Sigmoid colon (tissue), 7 donors: Measurements from ENCODE around the gene TMPRSS6. TPM values are rescaled to one million over a fixed set of nuclear protein-coding genes. Genes with fewer than 3 reads are reported as not detected.

Experiments used
- DNase-seq: peaks from one replicate; pipeline ENCODE4 v3.0.0-alpha.2; 2019
- H3K27ac ChIP-seq, 4 donors: fragments of 200-600 bp; sonication (generic); one replicate each; pipeline ENCODE4 v1.5.1; 2016 to 2019; ENCODE audit warnings: mild to moderate bottlenecking in 1 of 4
- H3K27me3 ChIP-seq, 3 donors: fragments of 200-600 bp; sonication (generic); one replicate each; pipeline ENCODE4 v1.5.1; 2019; ENCODE audit warnings: mild to moderate bottlenecking in 1 of 3
- H3K36me3 ChIP-seq, 4 donors: fragments of 200-600 bp; sonication (generic); one replicate each; pipeline ENCODE4 v1.5.1; 2016 to 2019
- H3K4me1 ChIP-seq, 4 donors: fragments of 200-600 bp; sonication (generic); one replicate each; pipeline ENCODE4 v1.5.1; 2017 to 2019
- H3K4me3 ChIP-seq, 4 donors: fragments of 200-600 bp; sonication (generic); one replicate each; pipeline ENCODE4 v1.5.1; 2017 to 2019; ENCODE audit warnings: mild to moderate bottlenecking in 2 of 4, moderate library complexity in 1 of 4
- H3K9me3 ChIP-seq, 4 donors: fragments of 200-600 bp in 3 of 4; sonication (generic) in 3 of 4; one replicate each; pipeline versions ENCODE4 v1.5.1 to v1.6.1; 2013 to 2019
- CTCF ChIP-seq, 4 experiments: fragments of 450-650 bp in 3 of 4; fragments of 200-600 bp in 1 of 4; IDR thresholded peaks; one replicate each; pipeline ENCODE4 v1.5.1; 2016 to 2019; ENCODE audit warnings: antibody characterized with exemption in 4 of 4, mild to moderate bottlenecking in 3 of 4, moderate library complexity in 2 of 4
- EP300 ChIP-seq, 4 donors: sonication (generic); formaldehyde crosslinking; IDR thresholded peaks; one replicate each; pipeline ENCODE4 v1.6.1; 2017; ENCODE audit warnings: antibody characterized with exemption in 4 of 4
- POLR2A ChIP-seq, 2 donors: fragments of 450-650 bp; IDR thresholded peaks; one replicate each; pipeline ENCODE4 v1.6.1; 2016; ENCODE audit warnings: antibody characterized with exemption in 2 of 2, mild to moderate bottlenecking in 2 of 2, moderate library complexity in 2 of 2
- POLR2AphosphoS5 ChIP-seq, 4 donors: sonication (generic); formaldehyde crosslinking; IDR thresholded peaks; one replicate each; pipeline ENCODE4 v1.6.1; 2017; ENCODE audit warnings: antibody characterized with exemption in 4 of 4
- WGBS, 2 donors: extraction: QIAGEN DNeasy Blood & Tissue Kit; methylation state at CpG; one replicate each; pipeline ENCODE4 v1.1.7; 2013; 5-methylcytosine and 5-hydroxymethylcytosine counted together
- intact Hi-C: fragments of 100-400 bp; cut with DNase I; formaldehyde crosslinking; loops from one replicate; pipeline ENCODE4 v1.15.1; 2023
- polyA plus RNA-seq, 3 donors: library from polyadenylated mRNA; stranded (reverse); fragments of 200-250 nt; gene quantifications; one replicate each; pipeline ENCODE4 v1.2.3, GENCODE V29; 2013
- total RNA-seq, 4 donors: library from RNA; depleted of rRNA; stranded (reverse); fragments of >200 nt; gene quantifications; one replicate each; pipeline ENCODE4 v1.1.0, GENCODE V29; 2016
- donor health status: healthy with polysubstance abuse.
- donor health status: Bipolar disorder and iron deficiency.
- donor health status: healthy.

The TMPRSS6 gene
- total and polyA plus RNA-seq, 7 donors = 0.79 to 1.8 TPM; not detected in 5

- Histone ChIP-seq H3K4me3 (no peak overlapping the region), H3K36me3 (peaks cover 0 to 49% (median 15%) of the 10 kb centered on the region in 4 donors), H3K27me3 (no peaks in the 10 kb centered on the region), H3K27ac (no peak overlapping the region), H3K9me3 (no peaks in the 10 kb centered on the region), H3K4me1 (peaks cover 0 to 26% (median 18%) of the 10 kb centered on the region in 4 donors)
- WGBS, 2 donors = 46 to 76% methylated on average over 16 of the region's 16 CpGs
- TF ChIP-seq POLR2A (IDR thresholded peaks at IDR 0.05) (no peak), POLR2AphosphoS5 (IDR thresholded peaks at IDR 0.05) (no peak), EP300 (IDR thresholded peaks at IDR 0.05) (no peak), CTCF (IDR thresholded peaks at IDR 0.05) (no peak)
- DNase-seq = no peak
- intact Hi-C loops = loop anchor here (10.0 kb wide), 1 partner anchor 199 kb away; no protein-coding TSS in a partner anchor
Measured at GRCh38 chr22:37053310-37054055, 56.0 kb downstream of the TMPRSS6 start.

GRCh38 chr22:37052386-37053309, 56.9 kb downstream of the TMPRSS6 start:
- no peak for DNase-seq
- H3K27me3 ChIP-seq = no peaks in the 10 kb centered on the region
- H3K36me3 ChIP-seq = peaks cover 0 to 41% (median 12%) of the 10 kb centered on the region in 4 donors
- TF ChIP-seq POLR2AphosphoS5 (IDR thresholded peaks at IDR 0.05) = no peak
- TF ChIP-seq CTCF (IDR thresholded peaks at IDR 0.05) = no peak
- no peak for TF ChIP-seq POLR2A (IDR thresholded peaks at IDR 0.05)
- no peak for TF ChIP-seq EP300 (IDR thresholded peaks at IDR 0.05)
- peaks cover 0 to 26% (median 18%) of the 10 kb centered on the region in 4 donors for H3K4me1 ChIP-seq
- 89 to 91% methylated on average over 25 of the region's 25 CpGs for WGBS, 2 donors
- peak overlapping the region; percentile 57 to 87 (median 82) for H3K4me3 ChIP-seq
- no peaks in the 10 kb centered on the region for H3K9me3 ChIP-seq
- H3K27ac ChIP-seq = peak overlapping the region in 1 of 4 donors; percentile 47
- intact Hi-C loops = loop anchor here (10.0 kb wide), 1 partner anchor 198 kb away; no protein-coding TSS in a partner anchor

DNA sequence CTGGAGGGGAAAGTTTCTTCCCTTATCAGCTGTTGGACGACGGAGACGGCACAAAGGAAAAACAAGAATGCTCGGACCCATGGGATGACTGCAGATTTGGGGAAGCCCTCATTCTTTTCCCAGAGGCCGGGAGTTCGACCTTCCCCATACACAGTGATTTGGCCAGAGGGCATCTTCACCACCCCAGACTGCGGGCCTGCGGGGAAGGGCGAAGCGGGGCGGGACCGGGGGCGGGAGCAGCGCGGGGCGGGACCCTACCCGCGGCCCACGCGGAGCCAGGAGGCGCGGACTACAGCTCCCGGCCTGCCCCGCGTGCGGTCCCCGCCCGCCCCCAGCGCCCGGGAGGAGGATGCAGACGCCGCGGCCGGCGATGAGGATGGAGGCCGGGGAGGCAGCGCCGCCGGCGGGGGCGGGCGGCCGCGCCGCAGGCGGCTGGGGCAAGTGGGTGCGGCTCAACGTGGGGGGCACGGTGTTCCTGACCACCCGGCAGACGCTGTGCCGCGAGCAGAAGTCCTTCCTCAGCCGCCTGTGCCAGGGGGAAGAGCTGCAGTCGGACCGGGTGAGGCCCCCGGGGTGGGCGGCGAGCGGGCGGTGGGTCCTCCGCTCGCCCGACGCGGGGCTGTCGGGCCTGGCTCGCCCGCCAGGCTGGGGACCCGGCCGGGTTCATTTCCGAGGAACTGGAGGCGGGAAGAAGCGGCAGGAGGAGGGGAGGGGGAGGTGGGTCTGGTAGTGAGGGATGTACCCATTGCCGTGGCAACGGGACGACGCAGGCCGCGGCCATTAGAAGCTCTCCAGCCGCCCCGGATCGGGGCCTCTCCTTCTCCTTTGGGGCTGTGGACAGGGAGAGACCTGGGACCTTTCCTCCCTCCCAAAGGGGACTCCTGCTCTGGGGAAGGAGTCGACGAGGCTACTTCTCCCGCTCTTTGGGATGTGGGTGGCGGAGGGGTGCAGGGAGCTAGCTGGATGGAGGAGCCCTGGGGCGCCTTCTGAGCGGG, 57.8 kb downstream of the TMPRSS6 start, which contains the start of gene KCTD17:
Gene KCTD17, plus strand, starts transcription at position 352 of the 995 bp plus-strand sequence. Its CDS starts 19 bp downstream, at position 371.
- peaks cover 0 to 26% (median 18%) of the 10 kb centered on the region in 4 donors for H3K4me1 ChIP-seq
- 5 to 6% methylated on average over 89 of the region's 89 CpGs for WGBS, 2 donors
- no peaks in the 10 kb centered on the region for H3K27me3 ChIP-seq
- peak within 1 kb of the TSS in 2 of 4 donors; percentile 47 to 53 for H3K27ac ChIP-seq
- TF ChIP-seq EP300 (IDR thresholded peaks at IDR 0.05) = no peak
- no peak for TF ChIP-seq POLR2A (IDR thresholded peaks at IDR 0.05)
- no peak for TF ChIP-seq POLR2AphosphoS5 (IDR thresholded peaks at IDR 0.05)
- TF ChIP-seq CTCF (IDR thresholded peaks at IDR 0.05) = no peak
- intact Hi-C loops = loop anchor here (2.0 to 10.0 kb wide), 2 partner anchors 31 to 197 kb away; no protein-coding TSS in a partner anchor
- no peaks in the 10 kb centered on the region for H3K9me3 ChIP-seq
- peaks cover 0 to 31% (median 7%) of the 10 kb centered on the region in 4 donors for H3K36me3 ChIP-seq
- peak; percentile 80 for DNase-seq
- H3K4me3 ChIP-seq = peak within 1 kb of the TSS; percentile 57 to 87 (median 82)
